ENCODE results near the gene POU2F1.

The POU2F1 gene

DNA sequence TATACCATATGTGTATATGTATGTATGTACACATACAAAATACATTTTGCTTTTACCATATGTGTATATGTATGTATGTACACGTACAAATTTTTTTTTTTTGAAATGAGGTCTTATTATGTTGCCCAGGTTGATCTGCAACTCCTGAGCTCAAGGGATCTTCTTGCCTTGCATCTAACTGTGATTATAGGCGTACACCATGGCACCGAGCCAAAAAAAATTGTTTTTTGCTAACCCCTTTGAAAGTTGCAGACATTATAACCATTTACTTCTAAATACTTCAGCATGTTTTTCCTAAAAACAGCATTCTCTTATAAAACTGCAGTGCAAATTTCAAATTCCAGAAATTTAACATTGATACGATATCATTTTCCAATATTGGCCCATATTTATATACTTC, 147.0 kb downstream of the POU2F1 start:
- no peaks in the 10 kb centered on the region for H3K36me3 ChIP-seq (ENCODE audit: control insufficient read depth, insufficient read depth, low read length)

DNA sequence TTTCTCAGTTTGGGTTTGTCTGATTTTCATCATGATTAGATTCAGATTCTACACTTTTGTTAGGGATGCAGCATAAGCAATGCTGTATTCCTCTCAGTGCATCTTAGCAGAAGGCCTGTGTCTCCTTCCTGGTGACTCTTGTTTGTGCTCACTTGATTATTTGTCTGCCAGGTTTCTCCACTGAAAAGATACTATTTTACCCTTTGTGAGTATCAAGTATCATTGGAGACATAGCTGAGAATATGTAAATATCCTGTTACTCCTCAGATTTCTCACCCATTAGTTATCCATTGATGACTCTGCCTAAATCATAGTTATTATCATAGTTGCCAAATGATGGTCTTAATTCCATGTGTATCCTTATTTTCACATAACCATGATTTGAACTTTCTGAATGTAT, 148.5 kb downstream of the POU2F1 start:
- Histone ChIP-seq H3K4me3 (ENCODE audit: low read length) (no peak overlapping the region), H3K9me3 (ENCODE audit: control insufficient read depth, low read length) (no peaks in the 10 kb centered on the region), H3K27me3 (ENCODE audit: control insufficient read depth, insufficient read depth, low read length) (no peaks in the 10 kb centered on the region), H3K4me1 (ENCODE audit: control insufficient read depth, insufficient read depth, low read length) (no peaks in the 10 kb centered on the region), H3K36me3 (ENCODE audit: control insufficient read depth, insufficient read depth, low read length) (no peaks in the 10 kb centered on the region), H3K9ac (ENCODE audit: low read length) (no peak overlapping the region)

More for the DNA sequence above, 147.0 kb downstream of the POU2F1 start:
- no peak overlapping the region for H3K9ac ChIP-seq (ENCODE audit: low read length)
- no peaks in the 10 kb centered on the region for H3K9me3 ChIP-seq (ENCODE audit: control insufficient read depth, low read length)
- no peak overlapping the region for H3K4me3 ChIP-seq (ENCODE audit: low read length)
- H3K27me3 ChIP-seq (ENCODE audit: control insufficient read depth, insufficient read depth, low read length), result no peaks in the 10 kb centered on the region
- H3K4me1 ChIP-seq (ENCODE audit: control insufficient read depth, insufficient read depth, low read length), result no peaks in the 10 kb centered on the region

- Histone ChIP-seq H3K9ac (ENCODE audit: low read length) (no peak overlapping the region), H3K36me3 (ENCODE audit: control insufficient read depth, insufficient read depth, low read length) (no peaks in the 10 kb centered on the region), H3K9me3 (ENCODE audit: control insufficient read depth, low read length) (no peaks in the 10 kb centered on the region), H3K4me3 (ENCODE audit: low read length) (no peak overlapping the region), H3K27me3 (ENCODE audit: control insufficient read depth, insufficient read depth, low read length) (no peaks in the 10 kb centered on the region), H3K4me1 (ENCODE audit: control insufficient read depth, insufficient read depth, low read length) (no peaks in the 10 kb centered on the region)
These were observed 149.2 kb downstream of the POU2F1 start for GRCh38 chr1:167369933-167370332.

DNA sequence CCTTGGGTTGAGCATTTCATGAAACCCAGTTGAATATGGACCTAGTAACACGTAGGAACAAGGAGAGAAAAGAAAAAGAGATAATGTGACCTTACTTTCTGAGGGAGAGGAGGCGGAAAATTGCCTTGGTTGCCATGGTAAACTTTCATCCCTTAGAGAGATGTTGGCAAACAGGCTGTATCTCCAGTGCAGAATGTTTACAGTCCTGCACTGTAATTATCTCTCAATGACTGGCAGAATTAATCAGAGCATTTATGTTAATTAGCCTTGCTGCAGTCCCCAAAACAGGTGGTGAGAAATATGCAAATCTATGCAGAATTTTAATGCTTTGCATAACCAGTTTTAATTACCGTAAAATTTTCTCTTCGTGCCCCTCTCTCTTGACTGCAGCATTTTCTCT, 150.3 kb downstream of the POU2F1 start:
- H3K4me1 ChIP-seq (ENCODE audit: control insufficient read depth, insufficient read depth, low read length), result no peaks in the 10 kb centered on the region
- H3K36me3 ChIP-seq (ENCODE audit: control insufficient read depth, insufficient read depth, low read length), result no peaks in the 10 kb centered on the region
- no peak overlapping the region for H3K4me3 ChIP-seq (ENCODE audit: low read length)

DNA sequence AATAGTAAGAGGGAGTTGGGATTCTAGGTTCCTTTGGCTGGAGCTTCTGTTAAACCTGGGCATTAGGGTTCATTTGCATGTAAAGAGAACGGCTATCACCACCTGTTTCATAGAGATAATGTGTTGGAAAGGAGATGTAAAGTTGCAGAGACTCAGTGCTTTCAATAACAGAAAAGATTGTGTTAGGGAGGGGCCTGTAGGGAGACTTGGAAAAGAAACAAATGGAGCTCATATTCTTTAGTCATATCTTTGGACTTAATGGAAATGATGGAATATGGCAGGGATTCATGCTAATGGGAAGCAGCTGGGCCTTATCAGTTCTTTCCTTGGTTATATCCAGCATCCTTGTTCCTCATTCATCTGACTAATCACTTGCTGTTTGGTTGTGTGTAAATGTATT, 152.7 kb downstream of the POU2F1 start:
- no peaks in the 10 kb centered on the region for H3K4me1 ChIP-seq (ENCODE audit: control insufficient read depth, insufficient read depth, low read length)
- H3K27me3 ChIP-seq (ENCODE audit: control insufficient read depth, insufficient read depth, low read length), result no peaks in the 10 kb centered on the region
- H3K9me3 ChIP-seq (ENCODE audit: control insufficient read depth, low read length), result no peaks in the 10 kb centered on the region
- no peaks in the 10 kb centered on the region for H3K36me3 ChIP-seq (ENCODE audit: control insufficient read depth, insufficient read depth, low read length)
- no peak overlapping the region for H3K4me3 ChIP-seq (ENCODE audit: low read length)
- no peak overlapping the region for H3K9ac ChIP-seq (ENCODE audit: low read length)

More for the DNA sequence above, 150.3 kb downstream of the POU2F1 start:
- Histone ChIP-seq H3K27me3 (ENCODE audit: control insufficient read depth, insufficient read depth, low read length) (no peaks in the 10 kb centered on the region), H3K9ac (ENCODE audit: low read length) (no peak overlapping the region), H3K9me3 (ENCODE audit: control insufficient read depth, low read length) (no peaks in the 10 kb centered on the region)

DNA sequence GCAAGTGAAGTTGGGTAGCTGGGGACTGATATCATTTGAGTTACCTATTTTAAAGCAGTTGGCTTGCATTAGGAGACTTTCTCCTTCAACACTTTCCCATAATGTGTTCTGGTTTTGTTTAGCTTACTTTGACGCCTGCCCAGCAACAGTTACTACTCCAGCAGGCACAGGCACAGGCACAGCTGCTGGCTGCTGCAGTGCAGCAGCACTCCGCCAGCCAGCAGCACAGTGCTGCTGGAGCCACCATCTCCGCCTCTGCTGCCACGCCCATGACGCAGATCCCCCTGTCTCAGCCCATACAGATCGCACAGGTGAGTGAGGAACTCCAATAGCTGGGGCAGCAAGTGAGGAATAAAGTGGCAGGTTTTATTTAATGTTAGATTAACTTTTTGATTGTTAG, 153.3 kb downstream of the POU2F1 start:
- H3K9ac ChIP-seq (ENCODE audit: low read length), result no peak overlapping the region
- H3K27me3 ChIP-seq (ENCODE audit: control insufficient read depth, insufficient read depth, low read length), result no peaks in the 10 kb centered on the region
- no peaks in the 10 kb centered on the region for H3K9me3 ChIP-seq (ENCODE audit: control insufficient read depth, low read length)
- H3K4me3 ChIP-seq (ENCODE audit: low read length), result no peak overlapping the region
- no peaks in the 10 kb centered on the region for H3K4me1 ChIP-seq (ENCODE audit: control insufficient read depth, insufficient read depth, low read length)
- H3K36me3 ChIP-seq (ENCODE audit: control insufficient read depth, insufficient read depth, low read length), result no peaks in the 10 kb centered on the region

DNA sequence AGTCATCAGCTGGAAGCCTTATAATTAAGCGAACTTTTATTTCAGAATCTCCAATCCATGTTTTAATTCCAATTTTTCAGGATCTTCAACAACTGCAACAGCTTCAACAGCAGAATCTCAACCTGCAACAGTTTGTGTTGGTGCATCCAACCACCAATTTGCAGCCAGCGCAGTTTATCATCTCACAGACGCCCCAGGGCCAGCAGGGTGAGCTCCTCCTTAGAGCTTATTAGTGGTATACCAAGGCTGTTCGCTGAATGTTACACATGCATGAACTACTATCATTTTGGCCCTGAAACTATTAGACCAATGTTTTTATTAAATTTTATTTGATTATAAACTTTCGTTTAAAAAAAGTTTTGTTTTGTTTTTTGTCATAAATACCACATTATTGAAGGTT, 155.3 kb downstream of the POU2F1 start:
- H3K4me3 ChIP-seq (ENCODE audit: low read length), result no peak overlapping the region
- no peaks in the 10 kb centered on the region for H3K36me3 ChIP-seq (ENCODE audit: control insufficient read depth, insufficient read depth, low read length)
- no peak overlapping the region for H3K9ac ChIP-seq (ENCODE audit: low read length)
- H3K27me3 ChIP-seq (ENCODE audit: control insufficient read depth, insufficient read depth, low read length), result no peaks in the 10 kb centered on the region
- H3K9me3 ChIP-seq (ENCODE audit: control insufficient read depth, low read length), result no peaks in the 10 kb centered on the region
- no peaks in the 10 kb centered on the region for H3K4me1 ChIP-seq (ENCODE audit: control insufficient read depth, insufficient read depth, low read length)

DNA sequence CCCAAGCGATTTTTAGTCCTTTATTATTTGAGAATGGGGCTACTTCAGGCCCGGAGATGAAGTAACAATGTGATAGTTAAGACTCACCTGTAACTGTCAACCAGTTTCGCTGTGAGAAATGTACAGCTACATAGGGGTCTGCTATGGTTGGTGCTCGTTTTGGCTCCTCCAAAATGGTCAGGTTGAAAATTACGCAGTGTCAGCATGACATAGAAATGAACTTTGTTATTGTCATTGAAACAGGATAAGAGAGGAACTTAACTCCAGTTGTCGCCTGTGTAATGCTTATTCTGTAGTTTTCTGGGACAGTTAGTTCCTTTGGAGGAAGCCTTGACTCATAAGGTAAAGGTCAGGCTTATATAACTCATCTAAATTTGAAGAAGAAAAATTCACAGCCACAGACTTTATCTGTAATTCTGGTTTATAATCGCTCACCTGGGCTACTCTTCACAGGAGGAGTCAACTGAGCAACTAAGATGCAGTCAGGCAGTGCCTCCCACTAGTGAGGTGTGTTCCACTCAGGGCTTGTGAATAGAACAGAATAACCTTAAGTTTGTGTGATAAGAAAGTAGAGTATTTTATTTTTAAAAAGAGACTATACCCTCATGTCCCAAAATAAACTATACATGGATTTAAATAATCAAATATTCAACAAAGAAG, 166.7 kb downstream of the POU2F1 start:
- no peak overlapping the region for H3K4me3 ChIP-seq (ENCODE audit: low read length)
- no peaks in the 10 kb centered on the region for H3K9me3 ChIP-seq (ENCODE audit: control insufficient read depth, low read length)
- no peaks in the 10 kb centered on the region for H3K36me3 ChIP-seq (ENCODE audit: control insufficient read depth, insufficient read depth, low read length)

DNA sequence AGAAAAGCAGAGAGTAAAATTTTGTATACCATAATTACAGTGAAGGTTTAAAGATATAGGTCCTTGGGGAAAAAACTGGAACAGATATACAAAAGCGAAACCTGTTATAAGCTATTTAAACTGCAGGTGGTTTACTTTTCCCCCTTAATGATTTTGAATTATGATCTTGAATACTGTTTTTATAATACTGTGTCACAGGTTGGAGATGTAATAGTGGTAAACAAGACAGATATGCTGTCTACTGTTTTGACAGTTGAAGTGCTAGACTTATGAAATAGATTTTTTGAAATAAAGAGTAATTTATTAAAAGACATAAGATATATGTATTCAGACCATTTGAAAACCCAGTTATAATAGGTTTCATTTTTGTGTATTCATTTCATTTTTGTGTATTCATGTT, 168.3 kb downstream of the POU2F1 start:
- no peaks in the 10 kb centered on the region for H3K4me1 ChIP-seq (ENCODE audit: control insufficient read depth, insufficient read depth, low read length)
- no peak overlapping the region for H3K9ac ChIP-seq (ENCODE audit: low read length)
- no peaks in the 10 kb centered on the region for H3K9me3 ChIP-seq (ENCODE audit: control insufficient read depth, low read length)
- H3K4me3 ChIP-seq (ENCODE audit: low read length), result no peak overlapping the region
- no peaks in the 10 kb centered on the region for H3K36me3 ChIP-seq (ENCODE audit: control insufficient read depth, insufficient read depth, low read length)
- no peaks in the 10 kb centered on the region for H3K27me3 ChIP-seq (ENCODE audit: control insufficient read depth, insufficient read depth, low read length)

More for the DNA sequence above, 166.7 kb downstream of the POU2F1 start:
- H3K27me3 ChIP-seq (ENCODE audit: control insufficient read depth, insufficient read depth, low read length), result no peaks in the 10 kb centered on the region
- no peak overlapping the region for H3K9ac ChIP-seq (ENCODE audit: low read length)
- no peaks in the 10 kb centered on the region for H3K4me1 ChIP-seq (ENCODE audit: control insufficient read depth, insufficient read depth, low read length)

DNA sequence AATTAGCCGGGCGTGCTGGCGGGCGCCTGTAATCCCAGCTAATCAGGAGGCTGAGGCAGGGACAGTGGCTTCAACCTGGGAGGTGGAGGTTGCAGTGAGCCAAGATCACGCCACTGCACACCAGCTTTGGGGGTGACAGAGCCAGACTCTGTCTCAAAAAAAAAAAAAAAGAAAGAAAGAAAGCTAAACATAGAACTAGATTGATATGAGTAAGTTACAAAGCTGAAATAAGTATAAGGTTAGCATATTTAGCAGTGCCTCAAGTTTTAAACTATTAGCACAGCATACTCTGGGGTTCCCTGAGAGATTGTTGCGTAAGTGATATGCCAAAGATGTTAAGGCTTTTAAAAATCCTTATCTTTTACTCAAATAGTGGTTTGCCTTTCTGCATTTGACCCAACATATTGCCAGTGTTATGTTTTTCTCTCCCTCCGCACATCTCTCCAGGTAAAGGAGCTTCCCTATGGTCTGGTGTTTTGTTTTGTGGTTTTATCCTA, 171.6 kb downstream of the POU2F1 start:
- no peak overlapping the region for H3K9ac ChIP-seq (ENCODE audit: low read length)
- no peak overlapping the region for H3K4me3 ChIP-seq (ENCODE audit: low read length)
- no peaks in the 10 kb centered on the region for H3K27me3 ChIP-seq (ENCODE audit: control insufficient read depth, insufficient read depth, low read length)
- H3K4me1 ChIP-seq (ENCODE audit: control insufficient read depth, insufficient read depth, low read length), result no peaks in the 10 kb centered on the region
- H3K36me3 ChIP-seq (ENCODE audit: control insufficient read depth, insufficient read depth, low read length), result no peaks in the 10 kb centered on the region
- H3K9me3 ChIP-seq (ENCODE audit: control insufficient read depth, low read length), result no peaks in the 10 kb centered on the region

GRCh38 chr1:167400359-167400953, 179.8 kb downstream of the POU2F1 start:
- no peaks in the 10 kb centered on the region for H3K4me1 ChIP-seq (ENCODE audit: control insufficient read depth, insufficient read depth, low read length)
- no peaks in the 10 kb centered on the region for H3K36me3 ChIP-seq (ENCODE audit: control insufficient read depth, insufficient read depth, low read length)
- no peak overlapping the region for H3K9ac ChIP-seq (ENCODE audit: low read length)
- H3K9me3 ChIP-seq (ENCODE audit: control insufficient read depth, low read length), result no peaks in the 10 kb centered on the region
- H3K27me3 ChIP-seq (ENCODE audit: control insufficient read depth, insufficient read depth, low read length), result no peaks in the 10 kb centered on the region
- no peak overlapping the region for H3K4me3 ChIP-seq (ENCODE audit: low read length)

- Histone ChIP-seq H3K9ac (ENCODE audit: low read length) (no peak overlapping the region), H3K27me3 (ENCODE audit: control insufficient read depth, insufficient read depth, low read length) (no peaks in the 10 kb centered on the region), H3K9me3 (ENCODE audit: control insufficient read depth, low read length) (no peaks in the 10 kb centered on the region), H3K4me1 (ENCODE audit: control insufficient read depth, insufficient read depth, low read length) (no peaks in the 10 kb centered on the region), H3K36me3 (ENCODE audit: control insufficient read depth, insufficient read depth, low read length) (no peaks in the 10 kb centered on the region), H3K4me3 (ENCODE audit: low read length) (no peak overlapping the region)
These were observed 180.7 kb downstream of the POU2F1 start for GRCh38 chr1:167401260-167401873.

Data from mucosa of stomach (tissue), 1 donor.